ENCODE measurements around the gene LIMCH1.

LIMCH1 gene

GRCh38 chr4:41722181-41722580 is 184.2 kb downstream of the LIMCH1 start:
- H3K79me2 ChIP-seq (ENCODE audit: low read length), result no peaks in the 10 kb centered on the region
- no peak for TF ChIP-seq EZH2phosphoT487 (IDR thresholded peaks at IDR 0.05; ENCODE audit: low read depth)
- TF ChIP-seq, protein P1, sequence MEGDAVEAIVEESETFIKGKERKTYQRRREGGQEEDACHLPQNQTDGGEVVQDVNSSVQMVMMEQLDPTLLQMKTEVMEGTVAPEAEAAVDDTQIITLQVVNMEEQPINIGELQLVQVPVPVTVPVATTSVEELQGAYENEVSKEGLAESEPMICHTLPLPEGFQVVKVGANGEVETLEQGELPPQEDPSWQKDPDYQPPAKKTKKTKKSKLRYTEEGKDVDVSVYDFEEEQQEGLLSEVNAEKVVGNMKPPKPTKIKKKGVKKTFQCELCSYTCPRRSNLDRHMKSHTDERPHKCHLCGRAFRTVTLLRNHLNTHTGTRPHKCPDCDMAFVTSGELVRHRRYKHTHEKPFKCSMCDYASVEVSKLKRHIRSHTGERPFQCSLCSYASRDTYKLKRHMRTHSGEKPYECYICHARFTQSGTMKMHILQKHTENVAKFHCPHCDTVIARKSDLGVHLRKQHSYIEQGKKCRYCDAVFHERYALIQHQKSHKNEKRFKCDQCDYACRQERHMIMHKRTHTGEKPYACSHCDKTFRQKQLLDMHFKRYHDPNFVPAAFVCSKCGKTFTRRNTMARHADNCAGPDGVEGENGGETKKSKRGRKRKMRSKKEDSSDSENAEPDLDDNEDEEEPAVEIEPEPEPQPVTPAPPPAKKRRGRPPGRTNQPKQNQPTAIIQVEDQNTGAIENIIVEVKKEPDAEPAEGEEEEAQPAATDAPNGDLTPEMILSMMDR (IDR thresholded peaks at IDR 0.05; ENCODE audit: low read depth, low read length), result no peak
- H3K4me2 ChIP-seq (ENCODE audit: low read length), result no peak overlapping the region
- H3K4me1 ChIP-seq (ENCODE audit: low read length), result peaks cover 13% of the 10 kb centered on the region
- H3K9me3 ChIP-seq (ENCODE audit: insufficient read depth, low read length), result peaks cover 12% of the 10 kb centered on the region
- H3K27me3 ChIP-seq (ENCODE audit: low read depth, low read length), result no peaks in the 10 kb centered on the region
- no peak overlapping the region for H3K4me3 ChIP-seq (ENCODE audit: low read length)
- H3K9ac ChIP-seq (ENCODE audit: low read length), result no peak overlapping the region
- H3K36me3 ChIP-seq (replicated peaks; ENCODE audit: low read depth, low read length), result peaks cover 21% of the 10 kb centered on the region
- no peak overlapping the region for H3K27ac ChIP-seq (ENCODE audit: low read length)
- H2AFZ ChIP-seq (ENCODE audit: low read depth, low read length), result no peak overlapping the region
- no peaks in the 10 kb centered on the region for H4K20me1 ChIP-seq (ENCODE audit: insufficient read depth, low read length)

GRCh38 chr4:41723286-41723685 is 185.3 kb downstream of the LIMCH1 start:
- Histone ChIP-seq H2AFZ (ENCODE audit: low read depth, low read length) (no peak overlapping the region), H3K9me3 (ENCODE audit: insufficient read depth, low read length) (peaks cover 12% of the 10 kb centered on the region), H3K9ac (ENCODE audit: low read length) (no peak overlapping the region), H3K4me2 (ENCODE audit: low read length) (no peak overlapping the region), H4K20me1 (ENCODE audit: insufficient read depth, low read length) (no peaks in the 10 kb centered on the region), H3K4me1 (ENCODE audit: low read length) (peaks cover 24% of the 10 kb centered on the region), H3K27ac (ENCODE audit: low read length) (no peak overlapping the region), H3K36me3 (replicated peaks; ENCODE audit: low read depth, low read length) (peaks cover 21% of the 10 kb centered on the region), H3K27me3 (ENCODE audit: low read depth, low read length) (no peaks in the 10 kb centered on the region), H3K4me3 (ENCODE audit: low read length) (no peak overlapping the region), H3K79me2 (ENCODE audit: low read length) (no peaks in the 10 kb centered on the region)
- TF ChIP-seq, protein P1 (IDR thresholded peaks at IDR 0.05; ENCODE audit: low read depth, low read length), result no peak
- no peak for TF ChIP-seq EZH2phosphoT487 (IDR thresholded peaks at IDR 0.05; ENCODE audit: low read depth)

GRCh38 chr4:41725254-41725653 is 187.3 kb downstream of the LIMCH1 start:
- Histone ChIP-seq H3K4me3 (ENCODE audit: low read length) (no peak overlapping the region), H3K9ac (ENCODE audit: low read length) (no peak overlapping the region), H3K27ac (ENCODE audit: low read length) (no peak overlapping the region), H3K4me2 (ENCODE audit: low read length) (no peak overlapping the region), H3K9me3 (ENCODE audit: insufficient read depth, low read length) (peaks cover 12% of the 10 kb centered on the region), H3K36me3 (replicated peaks; ENCODE audit: low read depth, low read length) (peaks cover 21% of the 10 kb centered on the region), H3K27me3 (ENCODE audit: low read depth, low read length) (no peaks in the 10 kb centered on the region), H2AFZ (ENCODE audit: low read depth, low read length) (no peak overlapping the region), H3K4me1 (ENCODE audit: low read length) (peaks cover 44% of the 10 kb centered on the region), H3K79me2 (ENCODE audit: low read length) (no peaks in the 10 kb centered on the region), H4K20me1 (ENCODE audit: insufficient read depth, low read length) (no peaks in the 10 kb centered on the region)
- TF ChIP-seq, protein P1 (IDR thresholded peaks at IDR 0.05; ENCODE audit: low read depth, low read length), result peak; percentile 41
- no peak for TF ChIP-seq EZH2phosphoT487 (IDR thresholded peaks at IDR 0.05; ENCODE audit: low read depth)

DNA sequence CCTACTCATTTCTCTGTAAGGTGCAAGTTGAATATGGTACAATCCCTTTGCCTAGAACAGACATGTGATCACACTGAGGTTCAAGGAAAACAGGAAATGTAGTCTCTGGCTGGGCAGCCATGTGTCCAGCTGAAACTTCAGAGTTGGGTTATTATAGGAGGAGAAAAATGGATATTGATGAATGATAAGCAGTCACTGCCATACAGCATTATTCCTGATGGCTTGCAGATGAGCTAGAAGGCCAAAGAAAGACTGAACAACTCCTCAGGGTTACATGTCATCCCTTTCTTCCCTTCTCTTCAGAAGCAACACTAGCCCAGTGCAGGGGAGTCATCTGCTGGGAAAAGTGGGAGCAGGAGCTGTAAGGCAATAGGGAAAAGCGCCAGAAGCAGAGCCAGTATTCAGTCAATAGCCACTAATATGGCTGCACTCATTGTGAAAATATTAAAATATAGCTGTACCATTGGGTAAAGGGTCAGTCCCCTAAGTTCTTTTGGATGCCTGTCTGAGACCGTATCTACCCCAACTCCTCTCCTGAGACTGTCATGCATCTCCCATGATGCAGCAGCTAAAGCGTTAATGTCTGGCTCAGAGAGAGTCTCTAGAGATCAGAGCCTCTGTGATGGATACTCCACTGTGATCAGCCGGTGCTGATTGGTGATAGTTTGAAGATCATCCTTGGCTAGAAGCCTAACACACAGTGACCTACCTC is 190.1 kb downstream of the LIMCH1 start:
- peak overlapping the region; percentile 70 for H3K4me2 ChIP-seq (ENCODE audit: low read length)
- peaks cover 52% of the 10 kb centered on the region for H3K4me1 ChIP-seq (ENCODE audit: low read length)
- H3K9ac ChIP-seq (ENCODE audit: low read length), result peak overlapping the region; percentile 45
- H3K79me2 ChIP-seq (ENCODE audit: low read length), result no peaks in the 10 kb centered on the region
- no peaks in the 10 kb centered on the region for H4K20me1 ChIP-seq (ENCODE audit: insufficient read depth, low read length)
- no peaks in the 10 kb centered on the region for H3K27me3 ChIP-seq (ENCODE audit: low read depth, low read length)
- H3K4me3 ChIP-seq (ENCODE audit: low read length), result peak overlapping the region; percentile 40
- TF ChIP-seq, protein P1 (IDR thresholded peaks at IDR 0.05; ENCODE audit: low read depth, low read length), result no peak
- no peak for TF ChIP-seq EZH2phosphoT487 (IDR thresholded peaks at IDR 0.05; ENCODE audit: low read depth)
- H3K27ac ChIP-seq (ENCODE audit: low read length), result peak overlapping the region; percentile 92
- H3K9me3 ChIP-seq (ENCODE audit: insufficient read depth, low read length), result peaks cover 12% of the 10 kb centered on the region
- H2AFZ ChIP-seq (ENCODE audit: low read depth, low read length), result peak overlapping the region; percentile 35; the same call in 1 of the 2 replicates
- peaks cover 21% of the 10 kb centered on the region for H3K36me3 ChIP-seq (replicated peaks; ENCODE audit: low read depth, low read length)
